Left renal cortex interstitium (tissue), 4 donors: Measurements from ENCODE around the gene SPATA18. TPM values are rescaled to one million over a fixed set of nuclear protein-coding genes. Genes with fewer than 3 reads are reported as not detected.
A peak's percentile ranks its signal among the peaks of the same experiment; 100 is the strongest.

Experiments used
- DNase-seq, 4 donors: peaks; one replicate each; pipeline ENCODE4 v3.0.0-alpha.2; 2013; ENCODE audit warnings: low read depth in 4 of 4, low spot score in 2 of 4, missing footprints in 1 of 4
- polyA plus RNA-seq, 4 donors: library from polyadenylated mRNA; unstranded; fragments of 120-200 nt; gene quantifications; one replicate each; pipeline ENCODE4 v1.2.1, GENCODE V29; 2013; ENCODE audit not compliant: insufficient read length in 4 of 4

The SPATA18 gene
- 1 to 10 TPM; 1.1 to 1.7 (median 1.4) TPM for polyA plus RNA-seq

DNA sequence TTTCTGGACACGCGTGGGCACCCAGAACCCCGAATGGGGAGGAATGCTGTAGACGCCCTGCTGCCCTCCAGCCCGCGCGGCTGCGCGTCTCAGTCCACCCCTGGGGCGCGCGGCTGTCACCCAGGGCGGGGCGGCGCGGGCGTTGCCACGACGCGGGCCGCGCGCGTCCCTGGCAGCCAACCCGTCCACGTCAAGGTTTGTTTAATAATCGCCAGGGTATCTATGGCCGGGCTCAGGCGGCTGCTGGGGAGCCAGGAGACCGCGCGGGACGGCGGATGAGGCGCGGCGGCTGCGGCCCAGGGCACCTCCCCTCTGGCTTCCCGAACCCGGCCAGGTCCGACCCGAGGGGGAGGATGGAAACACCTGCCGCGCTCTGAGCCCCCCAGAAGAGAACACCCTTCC, at the start of gene SPATA18:
Gene SPATA18, plus strand, starts transcription at position 92 of the 402 bp plus-strand sequence. CDS start 401 bp downstream, outside the sequence.
- no peak for DNase-seq

GRCh38 chr4:52001616-52002015, 49.5 kb upstream of the SPATA18 start:
- no peak for DNase-seq

GRCh38 chr4:52004414-52004813, 46.7 kb upstream of the SPATA18 start:
- DNase-seq = no peak

DNA sequence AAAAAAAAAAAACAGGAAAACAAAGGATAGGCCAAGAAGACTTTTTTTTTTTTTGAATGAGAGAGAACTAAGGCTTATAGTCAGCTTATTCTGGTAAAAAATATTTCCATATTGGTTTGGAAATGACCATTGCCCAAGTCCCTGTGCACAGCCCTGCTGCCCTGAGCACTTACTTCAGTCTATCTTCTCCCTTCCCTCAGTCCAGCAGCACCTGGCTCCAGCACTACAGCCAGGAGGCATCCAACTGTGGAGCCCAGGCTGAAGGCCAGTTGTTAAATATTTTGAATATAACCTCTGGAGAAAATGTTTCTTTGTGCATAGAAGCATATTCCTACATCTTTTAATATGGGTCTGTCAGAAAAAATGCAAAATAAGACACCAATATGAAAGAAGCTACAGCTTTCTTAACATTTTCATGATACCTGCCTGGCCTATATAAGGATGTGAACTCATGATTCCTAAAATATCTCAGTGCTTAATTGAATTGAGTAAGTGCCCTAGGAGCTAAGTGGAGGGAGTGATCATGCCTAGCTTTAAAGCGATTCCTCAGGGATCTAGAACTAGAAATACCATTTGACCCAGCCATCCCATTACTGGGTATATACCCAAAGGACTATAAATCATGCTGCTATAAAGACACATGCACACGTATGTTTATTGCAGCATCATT, 45.4 kb upstream of the SPATA18 start:
- no peak for DNase-seq

- no peak for DNase-seq
These were observed 44.2 kb upstream of the SPATA18 start for GRCh38 chr4:52006887-52007286.

- no peak for DNase-seq
These were observed 40.1 kb upstream of the SPATA18 start for GRCh38 chr4:52010986-52011385.

- no peak for DNase-seq
These were observed 38.5 kb upstream of the SPATA18 start for GRCh38 chr4:52012651-52013050.

DNA sequence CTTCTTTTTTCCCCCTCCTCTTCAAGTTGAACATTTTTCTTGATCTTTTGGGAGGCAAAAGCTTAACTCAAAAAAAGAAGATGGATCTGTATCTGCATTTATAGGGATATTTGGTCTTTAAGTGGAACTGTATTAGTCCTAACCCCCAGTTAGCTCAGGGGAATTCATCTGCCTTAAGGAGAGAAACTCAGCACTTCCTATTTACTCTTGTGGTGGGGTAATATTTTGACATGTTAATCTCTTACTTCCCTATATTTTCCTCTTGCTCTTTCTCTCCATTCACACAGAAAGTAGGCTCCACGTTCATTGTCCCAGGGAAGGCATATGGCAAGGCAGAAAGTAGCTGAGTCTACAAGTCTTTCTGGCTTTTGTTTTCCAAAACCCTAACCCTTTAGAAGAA, 36.2 kb upstream of the SPATA18 start:
- no peak for DNase-seq

- no peak for DNase-seq
These were observed 35.7 kb upstream of the SPATA18 start for GRCh38 chr4:52015366-52015765.

- DNase-seq = no peak
These were observed 34.1 kb upstream of the SPATA18 start for GRCh38 chr4:52016981-52017380.

GRCh38 chr4:52017814-52018213, 33.3 kb upstream of the SPATA18 start:
- no peak for DNase-seq

DNA sequence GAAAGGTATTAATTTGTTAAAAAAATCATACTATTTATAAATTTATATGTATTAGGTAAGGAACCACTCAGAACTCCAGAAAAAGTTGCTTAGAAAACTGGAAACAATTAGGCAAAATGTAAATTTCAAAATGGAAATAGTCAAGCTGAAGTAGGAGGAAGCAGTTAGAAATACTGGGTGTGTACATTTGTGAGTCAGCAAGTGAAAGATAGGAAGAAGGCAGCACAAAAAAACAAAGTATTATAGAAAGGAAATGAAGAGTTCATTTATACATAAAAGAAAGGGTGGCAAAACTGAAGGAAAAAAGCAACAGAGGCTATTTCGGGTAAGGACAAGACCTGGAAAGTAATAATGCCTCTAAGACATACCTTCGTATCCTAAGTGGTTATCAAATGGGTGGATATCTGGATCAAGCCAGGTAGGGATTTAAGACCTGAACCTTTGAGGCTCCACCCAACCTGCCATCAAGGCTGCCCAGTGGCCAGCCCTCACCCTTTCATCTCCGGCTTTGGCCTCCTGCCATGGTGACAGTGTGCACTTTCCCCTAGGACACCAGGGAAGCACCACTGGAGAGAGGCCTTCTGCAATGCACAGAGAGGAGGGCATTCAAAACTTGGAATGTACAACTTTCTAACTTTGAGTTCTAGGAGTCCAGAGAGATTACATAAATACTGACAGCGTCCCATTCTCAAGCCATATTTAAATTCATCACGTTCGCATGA, 31.0 kb upstream of the SPATA18 start, which contains the start of gene LRRC66:
Gene LRRC66, minus strand, starts transcription at position 428 of the 722 bp plus-strand sequence. CDS start 2,750 bp downstream, outside the sequence.
- no peak for DNase-seq

- no peak for DNase-seq
These were observed 22.1 kb upstream of the SPATA18 start for GRCh38 chr4:52028970-52029369.

DNA sequence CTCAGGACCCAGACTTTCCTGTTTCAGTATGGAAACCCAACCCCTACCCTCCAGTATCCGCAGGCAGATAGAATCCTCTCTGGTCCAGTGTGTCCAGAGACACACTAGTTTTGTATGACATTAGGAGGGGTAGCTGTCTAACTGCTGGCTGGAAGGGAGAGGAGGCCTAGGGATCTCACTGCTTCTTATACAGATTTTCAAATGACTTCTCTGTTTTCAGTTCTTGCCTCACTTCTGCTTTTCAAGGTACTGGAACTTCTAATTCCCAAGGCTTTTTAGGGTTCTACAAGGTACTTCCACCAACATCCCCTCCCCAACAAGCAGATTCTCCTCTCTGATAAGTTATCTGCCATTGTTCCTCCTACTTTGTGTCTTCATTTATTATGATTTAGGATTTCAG, 19.1 kb upstream of the SPATA18 start:
- no peak for DNase-seq

DNA sequence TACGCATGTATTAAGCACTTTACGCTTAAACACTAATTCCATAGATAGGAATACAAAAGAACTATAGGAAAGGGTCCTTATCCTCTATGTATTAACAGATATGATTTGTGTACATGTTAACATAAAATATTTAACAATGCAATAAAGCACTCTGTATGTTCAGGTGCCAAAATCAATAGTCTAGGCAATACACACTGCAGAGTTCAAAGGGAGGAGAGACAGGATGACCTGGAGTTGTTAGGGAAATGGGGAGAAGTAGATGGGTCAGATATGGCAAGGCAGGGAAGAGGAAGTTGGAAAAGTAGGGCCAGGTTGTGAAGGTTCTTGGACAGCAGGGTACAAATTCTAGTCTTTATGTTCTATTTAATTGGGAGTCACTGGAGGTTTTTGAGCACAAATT, 15.9 kb upstream of the SPATA18 start:
- DNase-seq = no peak

DNA sequence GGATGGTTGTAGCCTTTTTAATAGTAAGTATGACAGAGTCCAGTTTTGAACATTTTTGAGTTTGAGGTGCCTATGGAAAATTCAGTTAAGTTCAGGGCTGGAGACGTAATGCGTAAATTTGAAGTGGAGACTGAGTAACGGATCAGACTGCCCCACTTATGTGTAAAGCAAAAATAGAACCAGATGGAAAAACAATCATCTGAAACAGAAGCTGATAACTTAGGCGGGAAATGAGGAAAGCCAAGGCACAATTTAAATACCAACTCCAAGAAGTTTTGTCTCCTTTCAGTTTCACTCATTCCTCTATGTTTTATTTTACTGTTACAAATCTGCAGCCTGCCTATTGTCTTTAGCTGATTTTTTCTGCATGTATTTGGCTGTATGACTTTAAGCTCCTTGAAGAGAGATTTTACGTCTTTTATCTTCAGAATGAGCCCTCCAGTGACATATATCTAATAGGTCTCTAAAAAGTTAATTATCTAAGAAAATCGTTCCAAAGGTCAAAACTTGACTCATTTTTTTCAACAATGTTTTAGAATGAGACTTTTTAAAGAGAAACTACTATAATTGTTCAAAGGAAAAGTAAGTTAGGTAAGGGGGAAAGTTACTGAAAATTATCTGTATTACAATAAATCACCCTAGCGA, 14.1 kb upstream of the SPATA18 start:
- no peak for DNase-seq

GRCh38 chr4:52037689-52038102, 13.4 kb upstream of the SPATA18 start:
- DNase-seq = peak in 1 of 4 donors; percentile 52

DNA sequence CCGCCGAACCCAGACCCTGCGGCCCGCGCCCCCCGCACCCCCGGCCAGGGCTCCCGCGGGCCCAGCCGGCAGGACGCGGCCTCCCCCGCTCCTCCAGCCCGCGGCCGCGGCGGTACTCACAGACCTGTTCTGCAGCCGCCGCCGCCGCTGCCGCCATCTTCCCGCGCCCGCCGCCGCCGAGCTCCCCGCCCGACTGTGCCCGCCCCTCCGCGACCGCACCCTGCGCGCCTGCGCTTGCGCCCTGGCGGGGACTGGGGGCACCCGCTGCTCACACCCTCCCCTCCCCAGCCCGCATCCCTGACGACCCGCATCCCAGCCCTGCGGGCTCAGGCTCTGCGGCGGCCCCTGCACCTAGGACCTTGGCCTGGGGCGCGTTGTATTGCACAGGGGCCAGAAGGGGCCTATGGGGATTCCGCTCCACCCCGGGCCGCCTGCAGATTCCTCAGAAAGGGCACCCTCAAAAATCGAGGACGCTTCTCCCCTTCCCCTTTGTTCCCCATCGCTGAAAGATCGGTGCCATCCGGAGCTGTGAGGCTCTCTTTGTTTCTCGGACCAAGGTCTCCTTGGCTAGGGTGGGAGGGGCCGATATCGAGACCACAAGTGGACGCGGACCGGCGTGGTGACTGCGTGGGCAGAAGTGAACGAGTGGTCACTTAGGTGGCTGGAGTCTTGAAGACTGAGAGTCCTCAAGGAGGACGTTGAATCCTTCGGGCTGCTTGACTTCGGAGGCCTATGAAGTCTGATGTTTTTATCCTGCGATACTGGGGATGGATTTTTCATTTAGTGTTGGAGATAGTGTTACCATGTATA, 12.8 kb upstream of the SPATA18 start, which contains the start of gene SGCB:
Gene SGCB, minus strand, starts transcription at position 197 of the 810 bp plus-strand sequence. Its CDS starts 40 bp downstream, at position 157.
- peak in 2 of 4 donors; percentile 51 to 63 for DNase-seq

DNA sequence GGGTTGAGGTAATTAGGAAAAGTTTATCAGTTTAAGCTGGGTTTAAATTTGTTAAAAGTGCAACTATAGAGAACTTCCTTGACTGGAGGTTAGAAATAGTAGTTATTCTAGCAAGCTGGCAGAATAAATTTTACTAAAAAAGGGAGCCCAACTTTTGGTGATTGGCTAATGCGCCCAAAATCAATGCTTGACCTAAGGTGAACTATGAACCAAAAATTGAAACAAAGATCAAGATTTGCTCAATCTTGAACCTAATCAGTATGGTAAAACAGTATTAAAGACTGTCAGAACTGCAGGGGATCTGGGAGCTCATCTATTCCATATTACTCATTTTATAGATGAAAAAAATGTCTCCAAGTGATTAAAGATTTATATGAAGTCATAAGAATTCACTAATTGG, 6.1 kb upstream of the SPATA18 start:
- DNase-seq = no peak

- no peak for DNase-seq
These were observed 1.8 kb upstream of the SPATA18 start for GRCh38 chr4:52049266-52049665.
